CD4-positive, alpha-beta T cell treated with Interferon gamma for 1 hour (primary cell): ENCODE data around the gene FNDC3B.
"Not testable (repeated sequence)": the region's sequence is repeated elsewhere in the genome, so short reads cannot be mapped to it uniquely, and the experiment has no call there.

Source experiments
- DNase-seq: peaks from one replicate; pipeline ENCODE4 v3.0.0-alpha.2; 2020

FNDC3B gene

DNA sequence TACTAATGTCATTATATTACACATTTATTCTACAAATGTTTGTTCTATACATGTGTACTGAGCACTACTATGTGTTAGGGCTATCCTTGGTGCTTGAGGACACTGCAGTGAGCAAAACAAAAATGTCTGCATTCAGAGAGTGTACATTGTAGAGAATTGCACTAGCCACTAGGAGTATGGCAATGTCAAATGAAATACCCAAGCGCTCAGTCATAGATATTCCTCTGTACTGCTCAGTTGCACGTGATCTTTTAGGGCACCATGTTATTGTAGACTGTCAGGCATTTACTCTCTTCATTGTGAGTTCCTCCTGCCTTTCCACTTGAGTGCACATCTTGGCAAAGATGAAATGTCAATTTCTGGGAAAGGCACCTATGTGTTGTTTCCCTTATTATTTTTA, 36.8 kb downstream of the FNDC3B start:
- no peak for DNase-seq

DNA sequence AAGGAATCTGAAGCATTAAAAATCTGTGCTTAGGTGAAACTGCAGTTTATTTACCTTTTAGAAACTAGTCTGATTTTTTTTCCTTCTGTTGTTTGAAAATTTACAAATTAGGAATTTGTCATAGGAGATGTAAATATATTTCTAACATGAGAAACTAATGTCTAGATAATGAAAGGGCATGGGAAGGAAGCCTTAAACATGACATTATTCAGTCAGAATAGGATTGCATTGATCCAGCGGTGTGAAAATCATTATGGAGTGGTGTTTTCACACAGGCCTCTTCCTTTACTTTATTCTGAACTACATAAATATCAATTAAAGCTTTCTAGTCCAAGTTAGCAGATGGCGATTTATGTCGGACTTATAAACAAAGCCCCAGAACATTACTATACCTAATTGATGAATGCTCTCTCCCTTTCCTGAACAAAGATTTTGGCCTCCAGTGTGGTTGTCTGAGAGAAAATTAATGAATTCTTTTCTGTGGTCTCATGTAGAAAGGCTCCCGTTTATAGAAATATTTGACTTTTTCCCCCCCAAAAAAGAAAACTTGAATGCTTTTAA, 37.9 kb downstream of the FNDC3B start:
- DNase-seq, result no peak

DNA sequence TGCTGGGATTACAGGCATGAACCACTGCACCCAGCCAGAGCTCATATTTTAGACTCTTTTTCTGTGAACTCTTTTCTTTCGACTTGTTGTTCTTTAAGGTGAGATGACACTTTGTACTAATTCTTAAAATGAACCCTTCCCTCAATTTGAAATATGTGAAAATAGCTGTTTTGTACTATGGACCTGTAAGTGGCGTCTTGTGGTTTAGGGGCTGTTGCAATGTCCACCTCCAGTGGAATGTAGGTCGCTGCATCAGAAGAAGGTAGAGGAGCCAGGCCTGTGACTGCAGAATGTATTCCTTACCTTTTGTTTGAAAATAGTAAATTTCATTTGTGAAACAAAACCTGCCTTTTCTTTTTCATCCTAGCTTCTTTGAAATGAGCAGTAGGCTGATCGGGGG, 38.9 kb downstream of the FNDC3B start:
- no peak for DNase-seq

DNA sequence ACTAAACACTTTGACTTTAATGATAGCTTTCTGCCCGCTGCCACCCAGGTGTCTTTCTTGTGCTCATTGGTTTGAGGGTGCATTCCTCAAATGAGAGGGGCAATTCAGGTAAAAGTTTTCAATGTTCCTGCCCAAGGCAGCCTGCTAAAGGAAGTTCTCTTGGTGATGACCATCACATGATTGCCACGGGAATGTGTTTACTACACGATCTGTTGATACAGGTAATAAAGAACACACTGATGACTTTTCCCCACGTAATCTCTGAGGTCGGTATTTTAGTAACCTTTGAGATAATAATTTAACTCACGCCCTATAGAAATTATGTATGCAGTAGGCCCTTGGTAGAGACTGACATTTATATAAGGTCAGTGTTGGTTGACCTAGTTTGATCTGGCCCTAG, 39.3 kb downstream of the FNDC3B start:
- DNase-seq, result no peak

DNA sequence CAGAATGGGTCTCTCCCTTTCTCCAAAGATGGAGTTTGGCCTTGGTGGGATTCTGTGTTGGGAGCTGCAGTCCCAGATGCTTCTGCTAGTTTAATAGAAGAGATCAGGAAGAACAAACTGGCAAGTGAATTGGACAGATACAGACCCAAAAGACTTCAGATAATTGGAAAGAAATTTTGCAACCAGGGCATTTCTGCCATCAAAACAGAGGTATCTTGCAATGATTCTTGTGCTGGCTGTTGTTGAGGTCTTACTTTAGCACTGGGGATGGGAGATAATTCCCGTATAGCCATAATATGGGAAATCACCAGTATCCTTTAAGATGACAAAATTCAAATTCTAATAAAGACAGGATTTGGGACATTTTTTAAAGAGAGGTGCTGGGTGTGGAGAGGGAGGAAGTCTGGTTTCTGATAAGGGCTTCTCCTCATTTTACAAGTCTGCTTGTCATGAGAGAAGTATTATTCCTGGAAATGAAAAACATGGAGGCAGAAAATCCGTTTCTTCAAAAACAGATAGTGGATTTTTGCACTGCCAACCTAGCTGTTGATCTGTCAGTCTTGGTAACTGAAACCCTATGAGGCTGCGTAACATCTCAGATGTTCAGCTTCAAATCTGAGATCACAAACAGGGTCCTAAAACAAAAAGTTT, 40.1 kb downstream of the FNDC3B start:
- DNase-seq, result no peak

DNA sequence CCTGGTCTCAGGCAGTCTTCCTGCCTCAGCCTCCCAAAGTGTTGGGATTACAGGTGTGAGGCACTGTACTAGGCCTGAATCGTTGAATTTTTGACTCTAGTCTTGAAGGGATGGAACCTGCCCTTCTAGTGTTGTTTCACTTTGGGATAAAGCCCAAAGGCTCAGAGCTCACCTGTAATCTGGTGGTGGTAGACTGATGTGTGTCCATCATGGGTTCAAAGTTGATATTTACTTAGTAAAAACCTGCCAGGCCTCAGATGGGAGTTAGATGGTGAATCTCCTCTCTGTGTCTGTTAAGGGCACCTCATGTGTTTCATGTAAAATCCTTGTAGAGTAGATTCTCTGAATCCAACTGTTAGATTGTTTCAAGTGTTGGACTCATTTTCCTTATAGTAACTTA, 41.1 kb downstream of the FNDC3B start:
- DNase-seq, result no peak

DNA sequence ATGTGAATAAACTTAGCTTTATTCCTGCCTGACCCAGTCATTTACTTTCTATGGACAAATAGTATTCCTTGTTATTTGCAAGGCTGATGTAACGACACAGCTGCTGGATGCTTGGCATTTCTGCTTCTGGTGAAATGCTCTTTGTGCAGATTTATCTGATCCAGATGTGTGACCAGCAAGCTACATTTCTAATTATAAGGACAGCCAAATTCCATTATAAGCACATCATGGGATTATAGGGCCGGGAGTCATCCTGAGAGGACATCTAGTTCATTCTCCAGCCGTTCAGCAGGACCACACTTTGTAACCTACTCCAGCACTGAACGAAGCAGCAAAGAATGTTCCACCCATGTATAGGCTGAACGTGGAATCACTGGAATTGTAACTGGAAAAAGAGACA, 42.9 kb downstream of the FNDC3B start:
- DNase-seq, result no peak

DNA sequence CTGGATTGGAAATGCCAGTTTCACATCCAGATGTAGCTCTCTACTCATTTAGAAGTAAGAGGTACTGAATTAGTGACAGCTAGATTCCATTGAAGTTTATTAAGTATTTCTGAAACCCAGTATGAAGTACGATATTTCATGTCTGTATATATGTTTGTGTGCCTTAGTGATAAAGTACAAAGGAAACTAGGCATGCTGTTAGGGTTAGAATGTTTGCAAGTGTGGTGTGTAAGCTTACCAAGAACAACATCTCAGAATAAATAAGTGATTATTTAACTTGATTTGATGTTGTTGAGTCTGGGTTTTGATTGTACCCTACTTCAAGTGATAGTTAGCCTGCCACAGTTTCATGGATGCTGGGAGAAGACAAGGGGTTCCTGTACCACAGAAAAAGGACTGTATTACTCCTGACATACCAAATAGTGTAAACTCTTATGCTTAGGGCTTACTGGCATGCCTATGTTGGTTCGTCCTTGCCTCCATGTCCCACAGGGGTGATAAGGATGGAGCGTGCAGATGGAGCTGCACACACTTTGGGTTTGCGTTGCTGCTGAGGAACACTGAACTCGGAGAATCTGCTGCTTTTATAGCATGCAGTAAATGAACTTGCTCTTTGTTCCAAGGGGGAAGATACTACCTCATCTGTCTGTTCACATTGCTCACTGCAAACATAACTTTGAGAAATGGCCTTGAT, 43.6 kb downstream of the FNDC3B start:
- no peak for DNase-seq

DNA sequence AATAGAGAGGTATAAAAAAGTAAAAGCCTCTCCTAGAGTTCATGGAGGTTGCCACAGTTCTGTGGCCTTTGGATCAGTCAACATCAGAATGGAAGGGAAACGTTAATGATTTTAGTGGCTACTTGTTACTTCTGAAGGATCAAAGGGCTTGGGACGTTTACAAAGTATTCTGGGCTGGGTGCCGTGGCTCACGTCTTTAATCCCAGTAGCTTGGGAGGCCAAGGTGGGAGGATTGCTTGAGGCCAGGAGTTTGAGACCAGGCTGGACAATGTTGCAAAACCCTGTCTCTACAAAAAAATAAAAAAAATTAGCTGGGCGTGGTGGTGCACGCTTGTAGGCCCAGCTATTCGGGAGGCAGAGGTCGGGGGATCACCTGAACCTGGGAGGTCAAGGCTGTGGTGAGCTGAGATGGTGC, 44.6 kb downstream of the FNDC3B start:
- DNase-seq, result no peak

DNA sequence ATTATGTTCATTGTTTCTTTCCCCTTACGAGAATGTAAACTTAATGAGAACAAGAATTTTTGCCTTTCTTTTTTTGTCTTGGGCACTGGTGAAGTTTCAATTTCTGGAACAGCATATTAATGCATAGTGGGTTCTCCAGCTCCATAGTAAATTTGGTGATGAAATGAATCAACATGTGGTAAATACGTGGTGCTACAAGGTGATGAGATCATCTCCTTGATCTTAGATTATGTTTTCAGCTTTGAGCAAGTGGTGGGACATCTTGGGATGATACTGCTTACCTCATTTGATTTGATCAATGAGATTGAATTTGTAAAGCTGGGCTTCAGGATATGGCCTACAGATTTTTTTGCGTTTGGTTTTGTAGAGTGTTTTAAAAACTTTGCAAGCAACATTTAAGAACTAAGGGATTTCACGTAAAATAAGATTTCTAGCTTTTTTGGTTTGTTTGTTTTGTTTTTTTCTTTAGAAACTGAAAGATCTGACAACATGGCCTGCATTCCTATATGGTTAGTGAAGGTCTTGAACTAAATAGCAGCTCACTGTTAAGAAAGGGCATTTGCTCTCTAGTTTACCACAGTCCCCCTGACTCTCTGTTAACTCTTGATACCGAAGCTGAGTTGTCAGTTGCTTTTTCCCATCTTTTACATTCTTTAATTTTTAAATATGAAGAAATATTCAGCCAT, 45.6 kb downstream of the FNDC3B start:
- no peak for DNase-seq

DNA sequence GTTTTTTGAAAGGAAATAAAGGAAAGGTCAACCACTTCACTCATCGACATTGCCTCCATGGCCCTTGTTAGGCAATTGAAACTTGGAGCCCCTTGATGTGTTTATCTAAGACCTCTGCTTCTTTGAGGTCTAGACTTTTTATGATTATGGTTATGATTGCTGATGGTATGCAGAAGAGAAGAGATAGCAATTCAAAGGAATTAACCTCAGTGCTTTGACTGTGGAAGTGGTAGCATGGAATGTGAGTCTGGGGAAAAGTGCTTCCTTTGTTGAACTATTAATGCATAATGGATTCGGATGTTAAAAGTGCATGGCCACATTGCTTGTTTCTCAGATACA, 46.1 kb downstream of the FNDC3B start:
- DNase-seq, result no peak

DNA sequence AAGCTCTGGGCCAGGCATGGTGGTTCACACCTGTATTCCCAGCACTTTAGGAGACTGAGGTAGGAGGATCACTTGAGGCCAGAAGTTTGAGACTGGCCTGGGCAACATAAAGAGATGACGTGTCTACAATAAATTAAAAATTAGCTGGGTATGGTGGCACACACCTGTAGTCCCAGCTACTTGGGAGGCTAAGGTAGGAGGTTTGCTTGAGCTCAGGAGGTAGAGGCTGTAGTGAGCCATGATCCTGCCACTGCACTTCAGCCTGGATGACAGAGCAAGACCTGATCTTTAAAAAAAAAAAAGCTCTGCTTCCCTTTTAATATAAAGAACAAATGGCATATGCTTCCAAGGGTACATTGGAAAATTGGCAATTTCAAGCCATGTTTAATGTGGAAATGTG, 46.7 kb downstream of the FNDC3B start:
- no peak for DNase-seq

DNA sequence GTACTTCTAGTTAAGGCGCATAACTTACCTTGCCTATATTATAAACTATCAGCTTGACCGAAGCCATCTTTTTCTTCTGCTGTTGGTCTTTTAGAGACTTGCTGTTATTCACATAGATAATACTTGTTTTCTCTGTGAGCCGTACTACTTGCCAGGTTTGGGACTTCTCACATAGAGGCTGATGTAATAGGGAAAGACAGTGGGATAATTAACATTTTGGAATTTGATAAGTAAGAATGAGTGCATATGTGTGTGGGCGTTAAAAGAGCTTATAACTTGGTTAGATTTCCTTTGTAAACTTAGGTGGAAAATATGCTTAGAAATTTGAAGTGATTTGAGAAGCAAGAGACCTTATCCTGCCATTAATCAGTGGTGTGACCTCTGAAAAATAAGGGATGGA, 47.8 kb downstream of the FNDC3B start:
- DNase-seq, result no peak

DNA sequence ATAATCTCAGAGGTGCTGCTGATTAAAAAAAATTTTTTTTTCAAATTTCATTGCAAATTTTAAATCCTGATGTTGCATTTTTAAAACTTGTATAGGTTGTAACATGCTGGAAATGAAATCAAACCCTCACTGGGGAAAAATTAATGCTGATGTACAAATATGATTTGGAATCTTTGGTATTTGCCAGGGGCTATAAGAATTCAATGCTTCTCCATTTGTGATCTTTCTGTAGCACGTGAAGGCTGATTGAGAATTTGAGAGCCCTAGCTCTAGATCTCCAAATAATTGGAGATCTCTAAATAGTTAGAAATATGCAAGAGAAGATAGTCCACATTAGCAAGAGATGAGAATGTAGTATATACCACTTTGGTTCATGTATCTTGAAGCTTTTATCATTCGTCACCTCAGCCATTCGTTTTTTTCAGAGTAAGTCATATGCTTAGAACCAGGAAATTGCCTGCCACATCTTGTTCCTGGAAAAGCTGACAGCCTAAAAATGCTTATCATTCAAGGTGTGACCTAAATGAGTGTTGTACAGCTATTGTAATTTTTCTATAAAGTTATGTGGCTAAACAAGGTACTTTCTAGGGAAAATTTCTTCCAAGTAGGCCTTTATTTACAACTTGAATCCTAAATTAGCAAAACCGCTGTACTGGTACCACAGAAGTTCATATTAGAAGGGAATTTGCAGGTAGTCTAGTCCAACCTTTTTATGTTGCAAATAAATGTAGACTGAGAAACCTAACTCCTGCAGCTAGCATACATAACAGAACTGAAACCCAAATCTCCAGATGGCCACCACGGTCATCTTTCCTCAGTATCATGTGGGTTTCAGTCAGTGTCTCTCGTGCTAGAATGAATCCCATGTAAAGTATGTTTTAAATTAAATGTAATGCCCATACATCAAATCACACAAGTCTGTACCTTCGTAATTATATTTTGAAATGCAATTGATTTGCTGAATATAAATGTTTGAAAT, 48.5 kb downstream of the FNDC3B start:
- DNase-seq, result no peak

DNA sequence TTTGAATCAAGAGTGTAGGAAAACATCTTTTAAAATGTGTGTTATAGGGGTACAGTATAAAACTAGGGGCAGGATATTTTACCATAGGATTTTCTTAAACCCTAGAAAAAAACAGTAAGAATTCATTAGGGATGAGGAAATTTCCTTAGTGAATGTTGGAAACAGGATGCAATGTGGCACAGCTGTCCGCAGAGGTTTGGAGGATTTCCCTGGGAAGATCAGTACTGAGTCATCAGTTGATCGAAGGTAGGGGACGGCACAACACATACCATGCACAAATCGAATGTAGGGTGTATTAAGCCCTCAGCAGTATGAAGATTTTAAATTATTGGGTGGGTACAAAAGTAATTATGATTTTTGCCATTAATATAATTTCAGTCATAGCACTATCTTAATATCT, 49.9 kb downstream of the FNDC3B start:
- no peak for DNase-seq

DNA sequence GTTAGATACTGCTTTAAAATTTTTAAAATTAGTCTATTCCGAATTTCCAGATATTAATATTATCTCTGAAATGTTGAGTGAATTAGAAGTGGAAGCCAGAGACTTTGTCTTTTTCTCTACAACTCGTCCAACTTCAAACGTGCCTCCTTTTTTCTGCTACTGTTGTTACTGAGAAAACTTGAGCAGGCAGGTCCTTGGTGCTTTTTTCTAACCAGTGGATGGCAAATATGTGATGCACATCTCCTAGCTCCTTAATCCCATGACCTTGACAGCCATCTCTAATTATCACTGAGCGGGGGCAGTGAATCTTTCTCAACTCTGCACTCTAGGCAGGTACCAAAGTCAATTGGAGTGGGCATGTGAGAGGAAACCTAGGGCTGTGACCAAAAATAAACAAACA, 50.7 kb downstream of the FNDC3B start:
- DNase-seq, result no peak

DNA sequence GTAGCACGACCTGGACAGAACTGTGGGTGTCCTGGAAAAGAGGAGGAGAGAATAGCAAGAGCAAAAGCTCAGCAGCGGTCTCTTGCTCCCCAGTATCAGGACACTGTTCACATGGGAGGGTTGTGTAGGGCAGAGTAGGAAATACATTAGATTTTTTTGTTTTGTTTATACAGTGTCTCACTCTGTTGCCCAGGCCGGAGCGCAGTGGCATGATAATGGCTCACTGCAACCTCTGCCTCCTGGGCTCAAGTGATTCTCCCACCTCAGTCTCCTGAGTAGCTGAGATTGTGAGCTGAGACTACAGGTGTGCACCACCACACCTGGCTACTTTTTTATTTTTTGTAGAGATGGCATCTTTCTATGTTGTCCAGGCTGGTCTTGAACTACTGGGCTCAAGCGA, 53.3 kb downstream of the FNDC3B start:
- no peak for DNase-seq

DNA sequence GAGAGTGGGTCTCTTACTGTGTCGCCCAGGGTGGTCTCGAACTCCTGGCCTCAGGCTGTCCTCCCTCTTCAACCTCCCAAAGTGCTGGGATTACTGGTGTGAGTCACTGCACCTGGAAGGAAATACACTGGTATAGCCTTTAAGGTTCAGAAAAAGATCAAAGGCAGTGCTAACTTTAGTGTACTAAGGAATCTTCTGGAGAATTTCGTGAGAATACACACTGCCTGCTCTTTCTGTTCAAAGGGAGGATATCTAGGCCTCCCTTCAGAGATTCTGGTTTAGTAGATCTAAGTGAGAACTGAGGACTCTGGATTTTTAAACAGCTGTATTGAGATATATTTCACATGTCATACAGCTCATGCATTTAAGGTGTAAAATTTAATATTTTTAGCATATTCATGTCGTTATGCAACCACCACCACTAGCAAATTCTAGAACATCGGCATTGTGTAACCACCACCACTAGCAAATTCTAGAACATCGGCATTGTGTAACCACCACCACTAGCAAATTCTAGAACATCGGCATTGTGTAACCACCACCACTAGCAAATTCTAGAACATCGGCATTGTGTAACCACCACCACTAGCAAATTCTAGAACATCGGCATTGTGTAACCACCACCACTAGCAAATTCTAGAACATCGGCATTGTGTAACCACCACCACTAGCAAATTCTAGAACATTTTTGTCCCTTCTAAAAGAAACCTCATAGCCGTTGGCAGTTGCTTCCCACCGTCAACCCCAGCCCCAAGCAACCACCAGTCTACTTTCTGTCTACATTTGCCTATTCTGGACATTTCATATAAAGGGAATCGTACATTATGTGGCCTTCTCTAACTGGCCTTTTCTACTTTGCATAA, 54.4 kb downstream of the FNDC3B start:
- not testable (repeated sequence) for DNase-seq

DNA sequence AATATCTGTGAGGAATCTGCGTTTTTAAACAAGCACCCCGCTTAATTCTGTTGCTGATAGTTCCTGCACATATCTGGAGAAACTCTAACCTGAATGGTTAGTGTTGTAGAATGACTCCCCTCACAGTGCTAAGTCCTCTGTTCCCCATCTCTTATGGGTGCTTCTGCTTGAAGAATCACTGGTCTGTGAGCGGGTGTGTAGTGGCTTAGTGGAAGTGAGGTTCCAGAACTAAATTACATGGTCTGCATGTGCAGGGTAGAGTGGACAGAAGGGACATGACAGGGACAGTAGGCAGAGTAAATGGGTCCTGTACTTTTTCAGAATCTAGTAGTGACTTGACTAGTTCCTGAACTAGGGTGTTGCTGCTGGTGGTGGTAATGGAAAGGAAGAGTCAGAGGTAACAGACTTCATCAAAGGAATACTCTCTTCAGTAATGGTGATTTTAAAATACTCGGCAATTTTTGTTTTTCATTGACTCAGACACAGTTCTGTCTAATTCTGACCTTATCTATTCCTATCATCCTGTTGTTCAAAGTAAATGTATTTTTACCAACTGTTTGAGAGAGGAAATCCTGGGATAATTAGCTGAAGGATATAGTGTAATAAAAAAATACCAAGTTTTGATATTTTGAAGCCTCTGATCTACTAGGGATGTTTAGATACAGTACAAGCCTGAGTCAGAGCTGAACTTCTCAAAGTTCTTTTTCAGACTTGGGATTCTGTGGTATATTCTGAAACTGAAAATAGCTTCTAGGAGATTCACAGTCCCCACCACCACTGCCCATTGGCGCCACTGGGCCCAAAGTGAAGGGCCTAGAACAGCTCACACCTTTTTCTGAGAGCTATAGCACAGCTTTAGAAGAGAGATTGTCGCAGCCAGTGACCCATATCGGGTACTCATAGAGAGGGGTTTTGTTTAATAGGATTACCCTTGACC, 55.5 kb downstream of the FNDC3B start:
- peak; percentile 16 for DNase-seq

DNA sequence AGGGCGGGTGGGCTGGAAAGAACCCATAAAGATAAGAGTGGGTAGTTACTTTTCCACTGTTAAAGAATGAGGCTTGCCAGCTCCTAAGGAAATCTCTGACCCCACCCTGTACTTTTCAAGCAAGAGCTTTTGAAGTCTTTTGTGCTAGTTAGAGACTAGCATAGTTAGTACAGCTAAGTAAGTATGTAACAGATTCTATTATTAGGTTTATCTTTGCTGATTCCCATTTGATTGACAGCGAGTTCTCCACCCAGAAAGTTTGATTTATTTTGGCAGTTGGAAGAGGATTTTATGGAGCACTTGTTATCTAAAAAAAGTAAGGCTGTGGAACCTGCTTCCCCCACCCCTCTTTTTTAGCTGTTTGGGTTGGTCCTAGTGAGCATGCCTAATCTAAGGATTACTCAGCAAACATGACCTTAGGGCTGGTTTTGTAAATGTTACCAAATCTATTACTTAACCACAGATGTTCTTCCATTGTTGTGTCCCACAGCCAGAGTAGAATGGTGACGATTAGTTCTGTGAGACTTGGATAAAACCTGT, 57.6 kb downstream of the FNDC3B start:
- DNase-seq, result no peak
